Mesendoderm (in vitro differentiated cells): ENCODE data around the gene AKT1.
"Not testable (repeated sequence)": the region's sequence is repeated elsewhere in the genome, so short reads cannot be mapped to it uniquely, and the experiment has no call there.

Source experiments
- DNase-seq: peaks from one replicate; pipeline ENCODE4 v3.0.0; 2013
- H2AK5ac ChIP-seq: 2 replicates; pipeline ENCODE4 v1.6.1; 2013; ENCODE audit warnings: low read length, inconsistent platforms
- H2BK120ac ChIP-seq: 2 replicates; pipeline ENCODE4 v1.6.1; 2013; ENCODE audit warnings: low read depth, mild to moderate bottlenecking, low read length, moderate library complexity, mixed read lengths
- H2BK15ac ChIP-seq: replicated peaks from 2 replicates; pipeline ENCODE4 v1.6.1; 2013; ENCODE audit warnings: low read depth, mild to moderate bottlenecking, moderate library complexity
- H2BK5ac ChIP-seq: 2 replicates; pipeline ENCODE4 v1.6.1; 2013; ENCODE audit warnings: low read length, inconsistent platforms
- H3K18ac ChIP-seq: 2 replicates; pipeline ENCODE4 v1.6.1; 2013; ENCODE audit warnings: mild to moderate bottlenecking, low read length, mixed read lengths
- H3K23ac ChIP-seq: one replicate; pipeline ENCODE4 v1.6.1; 2013; ENCODE audit warnings: low read length
- H3K27ac ChIP-seq: 2 replicates; pipeline ENCODE4 v1.5.1; 2013; ENCODE audit warnings: low read depth, mild to moderate bottlenecking, inconsistent platforms, low read length, moderate library complexity
- H3K27me3 ChIP-seq: 2 replicates; pipeline ENCODE4 v1.6.1; 2013; ENCODE audit warnings: low read length, control low read depth, mild to moderate bottlenecking, inconsistent platforms; ENCODE audit not compliant: insufficient read depth, poor library complexity
- H3K36me3 ChIP-seq: 2 replicates; pipeline ENCODE4 v1.6.1; 2013; ENCODE audit warnings: low read length, inconsistent platforms; ENCODE audit not compliant: control insufficient read depth, insufficient read depth
- H3K4ac ChIP-seq: one replicate; pipeline ENCODE4 v1.6.1; 2013; ENCODE audit warnings: low read depth, mild to moderate bottlenecking, low read length, moderate library complexity
- H3K4me1 ChIP-seq: 2 replicates; pipeline ENCODE4 v1.6.1; 2013; ENCODE audit warnings: low read depth, low read length, inconsistent platforms; ENCODE audit not compliant: control insufficient read depth
- H3K4me2 ChIP-seq: 2 replicates; pipeline ENCODE4 v1.6.1; 2013; ENCODE audit warnings: low read length
- H3K4me3 ChIP-seq: 2 replicates; pipeline ENCODE4 v1.5.1; 2013; ENCODE audit warnings: mild to moderate bottlenecking, low read length
- H3K56ac ChIP-seq: one replicate; pipeline ENCODE4 v1.6.1; 2013; ENCODE audit warnings: low read length
- H3K79me1 ChIP-seq: 2 replicates; pipeline ENCODE4 v1.6.1; 2013; ENCODE audit warnings: low read length, inconsistent platforms
- H3K79me2 ChIP-seq: 2 replicates; pipeline ENCODE4 v1.6.1; 2013; ENCODE audit warnings: mild to moderate bottlenecking, low read length; ENCODE audit not compliant: control insufficient read depth, insufficient read depth
- H3K9ac ChIP-seq: 2 replicates; pipeline ENCODE4 v1.6.1; 2013; ENCODE audit warnings: low read length, inconsistent platforms
- H4K5ac ChIP-seq: one replicate; pipeline ENCODE4 v1.6.1; 2013; ENCODE audit warnings: low read length
- H4K8ac ChIP-seq: one replicate; pipeline ENCODE4 v1.6.1; 2013; ENCODE audit warnings: low read depth, mild to moderate bottlenecking, control low read depth, low read length, moderate library complexity
- WGBS: extraction: QIAGEN DNeasy Blood & Tissue Kit; methylation state at CpG from one replicate; pipeline ENCODE4 v1.1.7; 2013; ENCODE audit warnings: low lambda C conversion rate, missing lambda C conversion rate; ENCODE audit not compliant: insufficient coverage; ENCODE audit errors: extremely low coverage; 5-methylcytosine and 5-hydroxymethylcytosine counted together

AKT1 gene

GRCh38 chr14:104841730-104842129 lies 46.2 kb upstream of the AKT1 start:
- no peak overlapping the region for H4K5ac ChIP-seq

GRCh38 chr14:104836171-104836935 lies 40.8 kb upstream of the AKT1 start:
- not testable (repeated sequence) for H4K8ac ChIP-seq, H3K79me2 ChIP-seq, H2BK5ac ChIP-seq, H3K9ac ChIP-seq, H3K23ac ChIP-seq, H3K18ac ChIP-seq, H3K27me3 ChIP-seq, H3K4me2 ChIP-seq, H2BK15ac ChIP-seq, H3K4me3 ChIP-seq, DNase-seq, H3K4ac ChIP-seq, H3K4me1 ChIP-seq, H2AK5ac ChIP-seq, H3K79me1 ChIP-seq, H3K36me3 ChIP-seq, H3K27ac ChIP-seq, H2BK120ac ChIP-seq, H3K56ac ChIP-seq, H4K5ac ChIP-seq
- WGBS: no CpG with 5 or more reads among the region's 41 CpGs

More at GRCh38 chr14:104841730-104842129, 46.2 kb upstream of the AKT1 start:
- Histone ChIP-seq H3K79me1 (no peaks in the 10 kb centered on the region), H3K36me3 (no peaks in the 10 kb centered on the region), H4K8ac (no peak overlapping the region), H2AK5ac (no peak overlapping the region), H3K56ac (peak overlapping the region; percentile 25), H3K79me2 (no peaks in the 10 kb centered on the region), H3K4me2 (no peak overlapping the region), H2BK120ac (no peak overlapping the region), H3K27ac (no peak overlapping the region), H2BK5ac (no peak overlapping the region), H3K4me3 (no peak overlapping the region), H3K18ac (no peak overlapping the region), H2BK15ac (no peak overlapping the region), H3K4me1 (peaks cover 2% of the 10 kb centered on the region), H3K4ac (no peak overlapping the region), H3K9ac (no peak overlapping the region), H3K23ac (no peak overlapping the region), H3K27me3 (no peaks in the 10 kb centered on the region)
- no CpG with 5 or more reads among the region's 1 CpG for WGBS
- no peak for DNase-seq

GRCh38 chr14:104830781-104831180 lies 35.2 kb upstream of the AKT1 start:
- H3K36me3 ChIP-seq: no peaks in the 10 kb centered on the region
- no peak overlapping the region for H3K23ac ChIP-seq
- no peak overlapping the region for H3K27ac ChIP-seq
- H4K8ac ChIP-seq: no peak overlapping the region
- no peaks in the 10 kb centered on the region for H3K4me1 ChIP-seq
- H3K4ac ChIP-seq: no peak overlapping the region
- no peak overlapping the region for H2BK15ac ChIP-seq
- DNase-seq: no peak
- H2BK120ac ChIP-seq: no peak overlapping the region
- no peak overlapping the region for H2AK5ac ChIP-seq
- H3K18ac ChIP-seq: no peak overlapping the region
- no peaks in the 10 kb centered on the region for H3K79me2 ChIP-seq
- H3K79me1 ChIP-seq: no peaks in the 10 kb centered on the region
- no peak overlapping the region for H3K56ac ChIP-seq
- WGBS: no CpG with 5 or more reads among the region's 9 CpGs
- no peaks in the 10 kb centered on the region for H3K27me3 ChIP-seq
- H3K9ac ChIP-seq: no peak overlapping the region
- H3K4me2 ChIP-seq: no peak overlapping the region
- no peak overlapping the region for H2BK5ac ChIP-seq
- no peak overlapping the region for H3K4me3 ChIP-seq
- no peak overlapping the region for H4K5ac ChIP-seq

DNA sequence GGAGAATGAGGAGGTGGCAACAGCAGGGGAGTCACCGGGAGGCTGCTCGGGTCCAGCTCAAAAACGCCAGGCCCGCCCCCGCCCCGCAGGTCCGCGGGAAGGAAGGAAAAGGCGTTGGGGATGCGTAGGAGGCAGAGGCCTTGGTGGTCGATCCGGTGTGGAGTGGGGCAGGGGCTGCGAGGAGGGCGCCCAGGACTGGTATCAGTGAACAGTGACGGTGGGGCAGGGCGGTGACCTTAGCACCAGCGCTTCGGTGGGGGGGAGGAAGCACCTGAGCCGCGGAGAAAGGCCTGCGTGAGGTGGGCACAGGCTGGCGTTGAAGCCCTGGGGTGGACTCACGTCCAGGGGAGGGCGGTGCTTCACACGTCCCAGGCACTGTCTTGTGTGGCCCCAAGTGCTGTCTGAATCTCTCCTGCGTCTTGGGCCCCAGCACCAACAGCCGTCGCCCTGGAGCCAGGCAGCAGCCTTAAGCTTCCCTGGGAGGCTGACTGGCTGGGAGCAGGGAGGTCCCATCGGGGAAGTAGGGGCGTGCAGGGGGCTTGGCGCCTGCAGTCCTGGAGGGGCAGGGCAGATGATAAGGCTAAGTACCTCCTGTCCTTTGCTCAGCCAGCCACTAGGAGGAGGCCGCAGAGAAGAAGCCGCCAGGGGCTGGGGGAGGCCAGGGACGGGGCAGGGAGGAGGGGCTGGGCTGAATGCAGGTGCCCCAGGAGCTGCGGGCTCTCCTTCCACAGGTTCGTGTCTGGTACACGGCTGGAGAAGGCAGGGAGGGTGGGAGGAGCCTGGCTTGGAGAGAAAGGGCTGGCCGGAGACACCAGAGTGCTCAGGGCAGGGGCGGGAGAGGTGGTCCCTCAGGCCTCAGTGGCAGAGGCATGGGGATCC lies 31.9 kb upstream of the AKT1 start:
- H3K4ac ChIP-seq: no peak overlapping the region
- WGBS: no CpG with 5 or more reads among the region's 39 CpGs
- peak overlapping the region; percentile 36 for H3K4me3 ChIP-seq
- H3K18ac ChIP-seq: peak overlapping the region; percentile 85
- H2BK120ac ChIP-seq: no peak overlapping the region
- H2BK5ac ChIP-seq: peak overlapping the region; percentile 41
- no peaks in the 10 kb centered on the region for H3K4me1 ChIP-seq
- H4K8ac ChIP-seq: no peak overlapping the region
- H3K79me2 ChIP-seq: no peaks in the 10 kb centered on the region
- peak overlapping the region; percentile 45 for H3K23ac ChIP-seq
- peak overlapping the region; percentile 64 for H3K4me2 ChIP-seq
- H3K27me3 ChIP-seq: peaks cover 2% of the 10 kb centered on the region
- H3K9ac ChIP-seq: peak overlapping the region; percentile 64
- peak; percentile 96 for DNase-seq
- H2BK15ac ChIP-seq: no peak overlapping the region
- no peak overlapping the region for H2AK5ac ChIP-seq
- no peak overlapping the region for H4K5ac ChIP-seq
- H3K79me1 ChIP-seq: no peaks in the 10 kb centered on the region
- H3K56ac ChIP-seq: peak overlapping the region; percentile 81
- H3K36me3 ChIP-seq: no peaks in the 10 kb centered on the region
- no peak overlapping the region for H3K27ac ChIP-seq

- Histone ChIP-seq H3K4ac (peak overlapping the region; percentile 26), H2BK120ac (no peak overlapping the region), H3K4me1 (no peaks in the 10 kb centered on the region), H3K4me3 (peak overlapping the region; percentile 36), H3K18ac (peak overlapping the region; percentile 85), H3K36me3 (no peaks in the 10 kb centered on the region), H3K79me2 (no peaks in the 10 kb centered on the region), H3K27me3 (peaks cover 2% of the 10 kb centered on the region), H2BK15ac (no peak overlapping the region), H3K27ac (no peak overlapping the region), H3K79me1 (no peaks in the 10 kb centered on the region), H4K8ac (no peak overlapping the region), H3K9ac (peak overlapping the region; percentile 64), H3K23ac (no peak overlapping the region), H2AK5ac (no peak overlapping the region), H2BK5ac (no peak overlapping the region), H3K4me2 (peak overlapping the region; percentile 64), H3K56ac (peak overlapping the region; percentile 81), H4K5ac (no peak overlapping the region)
- no CpG with 5 or more reads among the region's 27 CpGs for WGBS
- DNase-seq: no peak
Observed at GRCh38 chr14:104826861-104827176, 31.3 kb upstream of the AKT1 start.
